Pancreas (tissue), 10 donors: Measurements from ENCODE around the gene SPOPL. TPM values are rescaled to one million over a fixed set of nuclear protein-coding genes. Genes with fewer than 3 reads are reported as not detected.

Experiments used
- ATAC-seq, 4 donors: fragments of 200-7000 bp; cut with Tn5 transposase; one replicate each; pipeline versions ENCODE4 v1.8.0 to v1.9.1; 2020; ENCODE audit warnings: mild to moderate bottlenecking in 4 of 4, moderate library complexity in 4 of 4
- DNase-seq, 6 donors: peaks; one replicate each; pipeline ENCODE4 v3.0.0-alpha.2; 2020
- FAIRE-seq: peaks from 2 replicates; lab custom pipeline; 2012; peaks lifted over from hg19 to GRCh38; lab: Jason Lieb, UNC
- H3K27ac ChIP-seq, 4 donors: fragments of 200-600 bp; sonication (generic); 1 replicate in 3 of 4; 2 replicates in 1 of 4; pipeline versions ENCODE4 v1.5.0 to v1.8.0; 2020
- H3K27me3 ChIP-seq, 4 donors: fragments of 200-600 bp; one replicate each; pipeline ENCODE4 v1.8.0; 2021
- H3K36me3 ChIP-seq, 3 donors: fragments of 200-600 bp; sonication (generic) in 1 of 3; one replicate each; pipeline versions ENCODE4 v1.5.0 to v1.8.0; 2020 to 2021
- H3K4me1 ChIP-seq, 3 donors: fragments of 200-600 bp; one replicate each; pipeline ENCODE4 v1.8.0; 2021
- H3K4me3 ChIP-seq, 4 donors: fragments of 200-600 bp; sonication (generic) in 2 of 4; one replicate each; pipeline versions ENCODE4 v1.5.0 to v1.8.0; 2020 to 2021
- H3K9me3 ChIP-seq, 4 donors: fragments of 200-600 bp; one replicate each; pipeline ENCODE4 v1.8.0; 2021
- CTCF ChIP-seq, 4 donors: fragments of 200-600 bp; sonication (generic) in 3 of 4; IDR thresholded peaks; one replicate each; pipeline versions ENCODE4 v1.5.0 to v1.8.0; 2021; ENCODE audit warnings: antibody characterized with exemption in 4 of 4
- WGBS, 2 donors: extraction: QIAGEN DNeasy Blood & Tissue Kit; methylation state at CpG; one replicate each; pipeline ENCODE4 v1.1.7; 2013; 5-methylcytosine and 5-hydroxymethylcytosine counted together
- intact Hi-C, 3 donors: fragments of 100-400 bp; cut with DNase I; formaldehyde crosslinking; loops; one replicate each; pipeline versions ENCODE4 v1.11.1 to v1.14.2; 2022
- polyA plus RNA-seq, 2 donors: library from polyadenylated mRNA; stranded (reverse); fragments of 200-250 nt; gene quantifications; one replicate each; pipeline ENCODE4 v1.2.3, GENCODE V29; 2013
- total RNA-seq, 6 donors: library from RNA; stranded (reverse); fragmentation: NEBNext Ultra II Directional in 4 of 6; extraction: Animal tissue kit (Norgen Biotek cat#: 25700) in 4 of 6; gene quantifications; one replicate each; pipeline versions ENCODE4 v1.2.1 to v1.2.4, GENCODE V29; 2021 to 2023
- donor health status: healthy with polysubstance abuse.
- donor health status: DM: no; HTN: no; CAD: no; lungs with moderate emphysema.
- donor health status: DM: no; HTN: no; CAD: no.
- donor health status: control.
- donor health status: control.
- donor health status: Bipolar disorder and iron deficiency.
- donor health status: DM: yes; HTN: yes; CAD: no.
- donor health status: DM: no; HTN: no; CAD: no.
- donor health status: DM: no; HTN: no; CAD: no.
- donor health status: DM: yes; HTN: yes; CAD: no.

SPOPL gene
- total and polyA plus RNA-seq, 8 donors: 2.5 to 18.5 (median 9.6) TPM

- H3K36me3 ChIP-seq: no peaks in the 10 kb centered on the region
- no peak for FAIRE-seq
Measured at GRCh38 chr2:138581909-138582308, 80.3 kb downstream of the SPOPL start.

GRCh38 chr2:138589663-138590062 is 88.1 kb downstream of the SPOPL start:
- WGBS, 2 donors: 93 to 97% methylated on average over 1 of the region's 1 CpG
- H3K4me3 ChIP-seq: no peak overlapping the region
- no peaks in the 10 kb centered on the region for H3K9me3 ChIP-seq
- FAIRE-seq: no peak
- TF ChIP-seq CTCF (IDR thresholded peaks at IDR 0.05): no peak
- intact Hi-C loops: no loop called here
- no peaks in the 10 kb centered on the region for H3K27me3 ChIP-seq
- DNase-seq: no peak
- no peak for ATAC-seq
- no peaks in the 10 kb centered on the region for H3K4me1 ChIP-seq
- H3K27ac ChIP-seq: no peak overlapping the region
- no peaks in the 10 kb centered on the region for H3K36me3 ChIP-seq

More at GRCh38 chr2:138581909-138582308, 80.3 kb downstream of the SPOPL start:
- Histone ChIP-seq H3K27me3 (no peaks in the 10 kb centered on the region), H3K4me1 (no peaks in the 10 kb centered on the region), H3K9me3 (peaks cover 0 to 4% (median 0%) of the 10 kb centered on the region in 4 donors), H3K4me3 (no peak overlapping the region), H3K27ac (no peak overlapping the region)
- ATAC-seq (peak in 1 of 4 donors; percentile 21), DNase-seq (no peak)
- 83 to 86% methylated on average over 1 of the region's 1 CpG for WGBS, 2 donors
- TF ChIP-seq CTCF (IDR thresholded peaks at IDR 0.05): no peak
- intact Hi-C loops: no loop called here

- H3K36me3 ChIP-seq: no peaks in the 10 kb centered on the region
- DNase-seq (no peak), ATAC-seq (no peak), FAIRE-seq (no peak)
- WGBS, 2 donors: 79 to 91% methylated on average over 3 of the region's 3 CpGs
- no peaks in the 10 kb centered on the region for H3K4me1 ChIP-seq
- no peaks in the 10 kb centered on the region for H3K27me3 ChIP-seq
- H3K9me3 ChIP-seq: no peaks in the 10 kb centered on the region
- no peak overlapping the region for H3K27ac ChIP-seq
- H3K4me3 ChIP-seq: no peak overlapping the region
- intact Hi-C loops: no loop called here
- no peak for TF ChIP-seq CTCF (IDR thresholded peaks at IDR 0.05)
Measured at GRCh38 chr2:138596403-138596802, 94.8 kb downstream of the SPOPL start.

GRCh38 chr2:138600732-138601457 is 99.3 kb downstream of the SPOPL start:
- no peak overlapping the region for H3K4me3 ChIP-seq
- no peak for TF ChIP-seq CTCF (IDR thresholded peaks at IDR 0.05)
- FAIRE-seq (no peak), ATAC-seq (no peak), DNase-seq (no peak)
- H3K36me3 ChIP-seq: no peaks in the 10 kb centered on the region
- intact Hi-C loops: no loop called here
- H3K27me3 ChIP-seq: no peaks in the 10 kb centered on the region
- H3K27ac ChIP-seq: no peak overlapping the region
- 91 to 96% methylated on average over 3 of the region's 3 CpGs for WGBS, 2 donors
- H3K9me3 ChIP-seq: no peaks in the 10 kb centered on the region
- H3K4me1 ChIP-seq: no peaks in the 10 kb centered on the region

GRCh38 chr2:138601458-138602165 is 100.0 kb downstream of the SPOPL start:
- Histone ChIP-seq H3K4me1 (no peaks in the 10 kb centered on the region), H3K4me3 (no peak overlapping the region), H3K9me3 (no peaks in the 10 kb centered on the region), H3K27me3 (no peaks in the 10 kb centered on the region), H3K27ac (no peak overlapping the region), H3K36me3 (no peaks in the 10 kb centered on the region)
- TF ChIP-seq CTCF (IDR thresholded peaks at IDR 0.05): no peak
- WGBS, 2 donors: 84 to 87% methylated on average over 2 of the region's 2 CpGs
- no peak for DNase-seq
- no peak for FAIRE-seq
- ATAC-seq: no peak
- intact Hi-C loops: no loop called here
